Measurements from ENCODE around the gene FER.

- no peak for TF ChIP-seq CTCF (IDR thresholded peaks at IDR 0.05)
- TF ChIP-seq POLR2AphosphoS5 (IDR thresholded peaks at IDR 0.05; ENCODE audit: low read depth, low read length): no peak
- TF ChIP-seq SIN3A (IDR thresholded peaks at IDR 0.05; ENCODE audit: borderline replicate concordance, insufficient read depth, low read depth, low read length): no peak
Measured at GRCh38 chr5:108884736-108885135, 137.0 kb downstream of the FER start.

Data from Panc1 (cell line).